Mononuclear cell (primary cell): ENCODE data around the gene NUDCD2. TPM values are rescaled to one million over a fixed set of nuclear protein-coding genes. Genes with fewer than 3 reads are reported as not detected.
"Not testable (repeated sequence)": the region's sequence is repeated elsewhere in the genome, so short reads cannot be mapped to it uniquely, and the experiment has no call there.

Experiments
- H3K27me3 ChIP-seq: 2 replicates; pipeline ENCODE4 v1.6.0; 2011; ENCODE audit warnings: low read length, control low read depth; ENCODE audit not compliant: insufficient read depth
- H3K4me1 ChIP-seq: 2 replicates; pipeline ENCODE4 v1.5.1; 2011; ENCODE audit warnings: mild to moderate bottlenecking, low read length, control low read depth; ENCODE audit not compliant: insufficient read depth
- H3K4me3 ChIP-seq: 2 replicates; pipeline ENCODE4 v1.5.1; 2011; ENCODE audit warnings: mild to moderate bottlenecking, low read length, moderate library complexity
- H3K9me3 ChIP-seq: 2 replicates; pipeline ENCODE4 v1.5.1; 2011; ENCODE audit warnings: low read depth, mild to moderate bottlenecking, control low read depth, low read length
- total RNA-seq: library from RNA; depleted of rRNA; stranded (reverse); fragments of >200 nt; gene quantifications from one replicate; pipeline ENCODE4 v1.2.3, GENCODE V29; 2012

NUDCD2 gene
- total RNA-seq, 1 donor: 11.4 TPM

DNA sequence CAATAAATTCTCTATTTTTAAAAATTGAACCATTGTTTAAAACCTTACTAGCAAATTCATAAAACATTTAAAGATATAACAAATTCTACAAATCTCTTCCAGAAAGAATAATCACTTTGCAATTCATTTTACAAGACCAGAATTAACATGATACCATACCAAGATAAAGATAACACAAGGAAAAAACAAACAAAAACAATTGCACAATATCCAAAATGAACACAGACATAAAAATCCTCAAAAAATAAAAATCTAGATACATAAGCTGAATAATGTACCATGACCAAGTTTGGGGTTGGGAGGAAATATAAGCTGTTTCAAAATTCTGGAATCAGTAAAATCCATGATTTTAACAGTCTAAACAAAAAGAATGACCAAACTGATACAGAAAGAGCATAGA is 11.4 kb downstream of the NUDCD2 start:
- Histone ChIP-seq H3K4me1 (no peaks in the 10 kb centered on the region), H3K27me3 (no peaks in the 10 kb centered on the region)

DNA sequence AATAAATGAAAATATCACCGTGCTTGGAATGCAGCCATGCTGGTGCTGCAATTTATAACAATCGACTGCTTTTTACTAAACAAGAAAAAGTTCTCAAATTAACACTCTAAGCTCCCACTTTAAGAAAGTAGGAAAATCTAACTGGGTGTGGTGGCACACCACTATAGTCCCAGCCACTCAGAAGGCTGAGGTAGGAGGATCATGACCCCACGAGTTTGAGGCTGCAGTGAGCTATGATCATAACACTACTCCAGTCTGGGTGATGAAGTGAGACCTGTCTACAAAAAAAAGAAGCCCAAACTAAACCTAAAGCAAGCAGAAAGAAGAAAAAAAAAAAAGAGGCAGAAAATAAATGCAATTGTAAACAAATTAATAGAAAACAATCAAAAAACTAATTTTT is 12.0 kb downstream of the NUDCD2 start:
- Histone ChIP-seq H3K27me3 (no peaks in the 10 kb centered on the region), H3K4me3 (no peak overlapping the region), H3K4me1 (no peaks in the 10 kb centered on the region), H3K9me3 (no peaks in the 10 kb centered on the region)

More for the DNA sequence above, 11.4 kb downstream of the NUDCD2 start:
- no peak overlapping the region for H3K4me3 ChIP-seq
- H3K9me3 ChIP-seq: no peaks in the 10 kb centered on the region

DNA sequence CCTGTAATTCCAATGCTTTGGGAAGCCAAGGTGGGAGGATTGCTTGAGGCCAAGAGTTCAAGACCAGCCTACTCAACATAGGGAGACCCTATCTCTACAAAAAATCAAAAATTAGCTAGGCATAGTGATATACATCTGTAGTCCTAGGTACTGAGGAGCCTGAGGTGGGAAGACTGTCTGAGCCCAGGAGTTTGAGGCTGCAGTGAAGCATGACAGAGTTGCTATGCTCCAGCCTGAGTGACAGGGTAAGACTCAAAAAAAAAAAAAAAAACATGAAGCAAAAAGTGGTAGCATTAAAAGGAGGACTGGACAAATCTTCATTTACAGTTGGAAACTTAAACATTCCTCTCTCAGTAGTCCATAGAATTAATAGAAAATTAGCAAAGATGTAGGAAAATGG is 12.7 kb downstream of the NUDCD2 start:
- H3K27me3 ChIP-seq: no peaks in the 10 kb centered on the region
- no peak overlapping the region for H3K4me3 ChIP-seq
- no peaks in the 10 kb centered on the region for H3K4me1 ChIP-seq
- no peaks in the 10 kb centered on the region for H3K9me3 ChIP-seq

- Histone ChIP-seq H3K9me3 (no peaks in the 10 kb centered on the region), H3K4me3 (no peak overlapping the region), H3K27me3 (no peaks in the 10 kb centered on the region), H3K4me1 (no peaks in the 10 kb centered on the region)
Measured at GRCh38 chr5:163445345-163445744, 14.6 kb downstream of the NUDCD2 start.

- Histone ChIP-seq H3K27me3 (no peaks in the 10 kb centered on the region), H3K4me1 (no peaks in the 10 kb centered on the region), H3K9me3 (no peaks in the 10 kb centered on the region), H3K4me3 (no peak overlapping the region)
Measured at GRCh38 chr5:163444526-163444925, 15.4 kb downstream of the NUDCD2 start.

DNA sequence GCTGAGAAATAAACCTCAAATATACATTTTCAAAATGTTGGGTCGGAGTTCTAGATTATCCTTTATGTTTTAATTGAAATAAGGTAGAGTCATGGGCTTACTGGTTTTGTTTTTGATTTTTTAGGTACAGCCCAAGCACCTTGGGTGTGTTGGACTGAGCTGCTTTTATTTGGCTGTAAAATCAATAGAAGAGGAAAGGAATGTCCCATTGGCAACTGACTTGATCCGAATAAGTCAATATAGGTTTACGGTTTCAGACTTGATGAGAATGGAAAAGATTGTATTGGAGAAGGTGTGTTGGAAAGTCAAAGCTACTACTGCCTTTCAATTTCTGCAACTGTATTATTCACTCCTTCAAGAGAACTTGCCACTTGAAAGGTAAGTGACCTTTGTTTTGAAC is 18.9 kb downstream of the NUDCD2 start:
- no peaks in the 10 kb centered on the region for H3K27me3 ChIP-seq
- H3K4me1 ChIP-seq: peaks cover 23% of the 10 kb centered on the region
- H3K9me3 ChIP-seq: no peaks in the 10 kb centered on the region
- H3K4me3 ChIP-seq: no peak overlapping the region

DNA sequence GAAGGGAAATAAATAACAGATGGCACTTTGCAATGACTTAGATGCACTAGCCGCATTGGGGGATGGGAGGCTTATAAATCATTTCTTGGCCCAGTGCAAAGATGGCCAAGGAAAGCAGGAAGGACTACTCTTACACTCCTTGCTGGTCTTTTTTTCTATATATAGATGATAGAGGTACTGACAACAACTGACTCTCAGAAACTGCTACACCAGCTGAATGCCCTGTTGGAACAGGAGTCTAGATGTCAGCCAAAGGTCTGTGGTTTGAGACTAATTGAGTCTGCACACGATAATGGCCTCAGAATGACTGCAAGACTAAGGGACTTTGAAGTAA is 20.8 kb downstream of the NUDCD2 start:
- no peaks in the 10 kb centered on the region for H3K9me3 ChIP-seq
- H3K27me3 ChIP-seq: no peaks in the 10 kb centered on the region
- no peak overlapping the region for H3K4me3 ChIP-seq
- peaks cover 23% of the 10 kb centered on the region for H3K4me1 ChIP-seq

DNA sequence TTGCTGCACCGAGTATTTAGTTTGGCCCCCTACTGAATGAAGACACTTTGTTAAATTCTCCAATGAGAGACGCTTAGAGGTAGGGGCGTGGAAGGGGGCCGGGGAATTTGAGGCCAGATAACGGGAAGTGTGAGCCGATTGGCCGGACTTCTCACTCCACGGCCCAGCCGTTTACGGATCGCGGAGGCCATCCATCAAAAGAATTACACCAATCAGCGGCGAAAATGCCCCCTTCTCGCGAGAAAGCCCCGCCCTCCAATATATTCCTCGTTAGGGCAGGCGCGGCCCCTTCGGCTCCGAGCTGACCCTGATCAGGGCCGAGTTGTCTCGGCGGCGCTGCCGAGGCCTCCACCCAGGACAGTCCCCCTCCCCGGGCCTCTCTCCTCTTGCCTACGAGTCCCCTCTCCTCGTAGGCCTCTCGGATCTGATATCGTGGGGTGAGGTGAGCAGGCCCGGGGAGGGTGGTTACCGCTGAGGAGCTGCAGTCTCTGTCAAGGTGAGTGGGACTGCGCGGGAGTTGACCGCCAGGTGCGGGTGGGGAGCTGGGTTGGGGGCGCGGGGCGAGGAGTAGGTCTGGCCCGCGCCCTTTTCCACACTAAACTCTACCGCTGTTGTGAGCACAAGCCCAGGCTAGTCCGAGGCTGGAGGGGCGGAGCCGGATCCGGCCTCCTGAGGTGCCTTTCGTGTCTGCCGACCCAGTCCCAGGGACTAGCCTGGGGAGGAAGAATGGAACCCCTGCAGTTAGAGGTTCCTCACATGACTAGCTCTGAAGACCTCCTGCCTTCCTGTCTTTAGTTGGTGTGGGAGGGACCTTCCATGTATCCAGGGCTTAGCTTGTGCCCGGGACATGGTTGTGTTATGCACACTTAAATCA is 22.4 kb downstream of the NUDCD2 start, which contains the start of gene CCNG1:
Gene CCNG1 (plus strand): TSS at position 287 of the 874 bp plus-strand sequence. CDS start 1,662 bp downstream, outside the sequence.
- H3K4me3 ChIP-seq: peak within 1 kb of the TSS; percentile 93
- no peaks in the 10 kb centered on the region for H3K27me3 ChIP-seq
- peaks cover 23% of the 10 kb centered on the region for H3K4me1 ChIP-seq
- H3K9me3 ChIP-seq: no peaks in the 10 kb centered on the region

DNA sequence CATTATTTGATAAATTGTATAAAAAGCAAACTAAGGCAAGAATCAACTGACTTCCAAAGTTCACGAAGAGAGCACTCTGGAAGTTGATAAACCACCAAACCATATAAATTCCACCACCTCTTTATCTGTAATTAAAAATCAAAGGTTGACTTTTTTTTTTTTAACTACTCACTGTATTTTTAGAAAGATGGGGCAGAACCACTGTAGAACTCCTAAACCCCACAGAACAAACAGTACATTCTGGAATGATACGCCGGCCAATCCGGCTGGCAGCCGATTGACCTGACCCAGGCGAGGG is 22.9 kb downstream of the NUDCD2 start:
- H3K4me1 ChIP-seq: peaks cover 23% of the 10 kb centered on the region
- no peaks in the 10 kb centered on the region for H3K27me3 ChIP-seq
- H3K4me3 ChIP-seq: peak overlapping the region; percentile 93
- H3K9me3 ChIP-seq: no peaks in the 10 kb centered on the region

DNA sequence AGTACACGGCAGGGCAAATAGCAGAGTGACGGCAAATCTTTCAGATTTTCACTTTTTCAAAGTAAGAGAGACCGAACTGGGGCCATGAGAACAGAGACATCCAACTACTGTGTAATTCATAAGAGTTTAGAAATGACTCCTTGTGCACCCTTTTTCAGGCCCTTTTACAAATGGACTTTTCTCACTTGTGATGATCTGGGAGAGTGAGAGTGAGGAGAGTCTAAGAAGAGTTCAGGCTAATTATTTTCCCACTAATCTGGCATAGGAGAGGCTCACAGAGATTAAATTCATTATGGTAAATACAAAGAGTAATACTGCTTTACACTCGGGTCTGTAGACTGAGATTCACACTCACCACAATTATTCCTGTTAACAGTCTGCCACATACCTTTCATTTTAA is 23.4 kb downstream of the NUDCD2 start:
- H3K27me3 ChIP-seq: no peaks in the 10 kb centered on the region
- H3K4me1 ChIP-seq: peaks cover 23% of the 10 kb centered on the region
- H3K4me3 ChIP-seq: no peak overlapping the region
- no peaks in the 10 kb centered on the region for H3K9me3 ChIP-seq

DNA sequence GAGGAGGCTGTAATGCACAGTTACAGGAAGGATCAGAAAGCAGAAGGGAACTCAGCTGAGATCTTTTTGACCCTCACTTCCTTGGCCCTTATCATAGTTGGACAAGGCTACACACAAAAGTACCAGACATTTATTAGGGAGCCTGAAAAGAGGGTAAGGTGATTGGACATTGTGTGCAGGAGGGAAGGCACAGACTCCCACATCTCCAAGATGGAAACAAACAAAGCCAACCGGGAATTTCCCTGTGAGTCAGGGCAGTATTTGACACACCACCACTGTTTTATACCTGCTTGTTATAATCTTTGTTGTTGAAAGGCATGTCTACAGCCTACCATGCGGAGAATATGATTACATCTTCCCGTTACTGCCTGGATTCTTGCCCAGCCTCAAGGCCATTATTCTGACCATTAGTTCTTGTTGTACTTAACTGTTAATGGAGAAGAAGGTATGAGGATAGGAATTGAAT is 25.5 kb downstream of the NUDCD2 start:
- Histone ChIP-seq H3K9me3 (no peaks in the 10 kb centered on the region), H3K4me1 (peaks cover 23% of the 10 kb centered on the region), H3K27me3 (no peaks in the 10 kb centered on the region), H3K4me3 (no peak overlapping the region)

DNA sequence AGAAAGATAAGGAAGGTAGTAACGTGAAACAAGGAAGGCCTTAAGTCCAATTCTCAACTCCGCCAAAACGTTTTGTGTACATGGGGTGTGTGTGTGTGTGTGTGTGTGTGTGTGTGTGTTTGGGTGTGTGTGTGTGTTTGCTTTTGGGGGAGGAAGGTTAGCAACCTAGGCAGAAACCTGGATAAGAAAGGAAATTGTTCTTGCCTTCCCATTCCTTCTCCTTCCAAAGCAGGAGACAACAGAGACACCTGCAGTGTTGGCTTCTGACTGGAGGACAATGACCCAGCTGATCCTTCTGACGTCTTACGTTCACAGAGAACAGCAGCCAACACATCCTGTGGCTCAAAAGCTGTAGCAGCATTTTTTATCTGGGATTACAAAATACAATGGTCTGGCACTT is 26.6 kb downstream of the NUDCD2 start:
- Histone ChIP-seq H3K4me3 (no peak overlapping the region), H3K27me3 (no peaks in the 10 kb centered on the region), H3K9me3 (no peaks in the 10 kb centered on the region), H3K4me1 (peaks cover 12% of the 10 kb centered on the region)

DNA sequence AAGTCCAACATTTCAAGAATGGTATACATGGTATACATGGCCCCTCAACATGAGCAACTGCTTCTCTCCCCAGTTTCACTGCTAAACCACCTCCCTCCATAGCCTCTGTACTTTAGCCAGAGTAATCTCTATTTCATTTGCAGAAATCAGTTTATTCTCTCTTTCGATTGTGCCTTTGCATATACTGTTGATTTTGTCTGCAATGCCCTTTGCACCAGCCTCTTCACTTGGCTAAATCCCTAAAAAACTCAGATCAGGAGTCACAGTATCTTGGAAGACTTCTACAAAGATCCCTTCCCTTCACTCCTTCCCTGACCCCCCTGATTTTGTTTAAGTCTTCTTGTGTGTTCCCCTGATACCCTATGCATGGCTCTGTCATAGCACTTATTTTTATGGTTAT is 27.4 kb downstream of the NUDCD2 start:
- H3K9me3 ChIP-seq: no peaks in the 10 kb centered on the region
- peaks cover 7% of the 10 kb centered on the region for H3K4me1 ChIP-seq
- no peaks in the 10 kb centered on the region for H3K27me3 ChIP-seq
- H3K4me3 ChIP-seq: no peak overlapping the region

DNA sequence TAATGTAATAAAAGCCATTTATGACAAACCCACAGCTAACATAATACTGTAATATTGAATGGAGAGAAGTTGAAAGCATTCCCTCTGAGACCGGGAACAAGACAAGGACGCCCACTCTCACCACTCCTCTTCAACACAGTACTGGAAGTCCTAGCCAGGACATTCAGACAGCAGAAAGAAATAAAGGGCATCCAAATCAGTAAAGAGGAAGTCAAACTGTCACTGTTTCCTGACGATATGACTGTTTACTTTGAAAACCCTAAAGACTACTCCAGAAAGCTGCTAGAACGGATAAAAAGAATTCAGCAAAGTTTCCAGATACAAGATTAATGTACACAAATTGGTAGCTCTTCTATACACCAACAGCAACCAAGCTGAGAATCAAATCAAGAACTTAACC is 33.8 kb downstream of the NUDCD2 start:
- H3K27me3 ChIP-seq, H3K4me3 ChIP-seq, H3K9me3 ChIP-seq, H3K4me1 ChIP-seq: not testable (repeated sequence)

DNA sequence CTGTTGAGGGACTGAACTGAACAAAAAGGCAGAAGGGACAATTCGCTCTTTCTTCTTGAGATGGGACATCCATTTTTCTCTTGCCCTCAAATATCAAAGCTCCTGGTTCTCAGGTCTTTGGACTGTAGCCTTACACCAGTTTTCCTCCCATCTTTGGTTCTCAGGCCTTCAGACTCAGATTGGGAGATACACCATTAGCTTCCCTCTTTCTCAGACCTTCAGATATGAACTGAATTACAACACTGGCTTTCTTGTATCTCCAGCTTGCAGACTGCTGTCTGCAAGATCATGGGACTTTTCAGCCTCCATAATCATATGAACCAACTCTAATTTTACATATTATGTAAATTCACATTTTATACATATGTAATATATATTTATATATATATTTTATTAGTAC is 35.1 kb downstream of the NUDCD2 start:
- H3K4me3 ChIP-seq: no peak overlapping the region
- peaks cover 3% of the 10 kb centered on the region for H3K27me3 ChIP-seq
- H3K9me3 ChIP-seq: no peaks in the 10 kb centered on the region
- no peaks in the 10 kb centered on the region for H3K4me1 ChIP-seq

DNA sequence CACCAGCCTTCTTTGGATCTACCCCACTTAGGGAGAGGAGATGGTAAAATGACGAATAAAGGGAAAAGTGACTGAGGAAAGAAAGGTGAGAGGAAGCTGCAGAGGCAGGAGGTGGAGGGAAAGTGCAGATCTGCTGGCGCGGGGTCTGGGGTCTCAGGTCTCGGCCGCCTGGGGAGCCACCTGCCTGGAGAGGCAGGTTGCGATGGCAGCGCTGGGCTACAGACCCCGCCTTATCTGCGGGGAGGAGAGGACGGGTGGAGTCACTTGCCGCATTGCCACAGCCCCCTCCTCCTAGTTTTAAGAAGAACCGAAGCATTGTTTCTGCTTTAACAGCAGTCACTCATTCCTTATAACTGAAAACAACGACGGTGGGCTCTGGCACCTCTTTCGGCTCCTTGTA is 44.2 kb downstream of the NUDCD2 start:
- not testable (repeated sequence) for H3K9me3 ChIP-seq, H3K4me3 ChIP-seq, H3K27me3 ChIP-seq, H3K4me1 ChIP-seq
